ENCODE results near the gene DECR2.

DNA sequence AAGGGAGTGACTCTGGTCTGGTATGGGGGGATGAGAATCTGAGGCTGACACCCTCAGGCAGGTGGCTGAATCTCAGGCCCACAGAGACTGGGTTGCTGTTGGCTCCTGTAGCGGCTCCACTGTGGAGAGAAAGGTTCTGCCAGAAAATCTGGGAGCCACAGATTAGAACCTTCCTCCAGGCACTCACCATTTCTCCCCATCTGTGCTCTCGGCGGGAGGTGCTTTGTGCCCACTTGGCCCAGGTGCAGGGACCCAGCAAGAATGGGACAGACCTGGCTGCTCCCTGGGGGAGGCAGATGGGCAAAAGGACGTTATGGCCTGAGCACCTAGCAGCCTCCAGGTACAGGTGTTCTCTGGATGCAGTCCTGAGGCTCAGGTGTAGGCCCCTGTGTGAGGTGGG is 43.9 kb downstream of the DECR2 start:
- TF ChIP-seq EZH2 (IDR thresholded peaks at IDR 0.05): no peak
- TF ChIP-seq CTCF (IDR thresholded peaks at IDR 0.05): no peak
- TF ChIP-seq EZH2phosphoT487 (IDR thresholded peaks at IDR 0.05): no peak
